IPS DF 4.7 (cell line): ENCODE data around the gene SIGLEC14.
"Not testable (repeated sequence)": the region's sequence is repeated elsewhere in the genome, so short reads cannot be mapped to it uniquely, and the experiment has no call there.

Experiments
- DNase-seq: peaks from one replicate; pipeline ENCODE4 v3.0.0-alpha.2; 2013; ENCODE audit warnings: low spot score; ENCODE audit errors: extremely low read depth

SIGLEC14 gene, protein sequence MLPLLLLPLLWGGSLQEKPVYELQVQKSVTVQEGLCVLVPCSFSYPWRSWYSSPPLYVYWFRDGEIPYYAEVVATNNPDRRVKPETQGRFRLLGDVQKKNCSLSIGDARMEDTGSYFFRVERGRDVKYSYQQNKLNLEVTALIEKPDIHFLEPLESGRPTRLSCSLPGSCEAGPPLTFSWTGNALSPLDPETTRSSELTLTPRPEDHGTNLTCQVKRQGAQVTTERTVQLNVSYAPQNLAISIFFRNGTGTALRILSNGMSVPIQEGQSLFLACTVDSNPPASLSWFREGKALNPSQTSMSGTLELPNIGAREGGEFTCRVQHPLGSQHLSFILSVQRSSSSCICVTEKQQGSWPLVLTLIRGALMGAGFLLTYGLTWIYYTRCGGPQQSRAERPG

DNA sequence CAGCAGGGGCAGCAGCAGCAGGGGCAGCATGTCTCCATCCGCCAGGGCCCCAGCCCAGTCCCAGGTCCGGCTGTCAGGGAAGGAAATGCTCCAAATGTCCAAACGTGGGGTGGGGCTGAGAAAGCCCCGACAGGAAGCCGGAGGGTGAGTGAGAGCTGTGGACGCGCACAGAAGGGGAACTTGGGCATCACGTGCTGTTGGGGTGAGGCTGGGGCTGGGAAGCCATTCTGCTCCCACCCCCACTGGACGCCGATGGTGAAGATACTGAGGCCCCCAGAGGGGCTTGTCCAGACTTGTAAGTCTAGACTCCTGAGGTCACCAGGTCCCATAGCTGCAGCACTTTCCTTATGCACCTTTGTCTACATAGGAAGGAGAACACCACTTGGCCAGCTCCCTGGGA is at the start of gene SIGLEC14:
SIGLEC14 (minus strand) TSS at position 96 of the 400 bp plus-strand sequence; CDS start at position 30, 66 bp downstream.
- DNase-seq = not testable (repeated sequence)

DNA sequence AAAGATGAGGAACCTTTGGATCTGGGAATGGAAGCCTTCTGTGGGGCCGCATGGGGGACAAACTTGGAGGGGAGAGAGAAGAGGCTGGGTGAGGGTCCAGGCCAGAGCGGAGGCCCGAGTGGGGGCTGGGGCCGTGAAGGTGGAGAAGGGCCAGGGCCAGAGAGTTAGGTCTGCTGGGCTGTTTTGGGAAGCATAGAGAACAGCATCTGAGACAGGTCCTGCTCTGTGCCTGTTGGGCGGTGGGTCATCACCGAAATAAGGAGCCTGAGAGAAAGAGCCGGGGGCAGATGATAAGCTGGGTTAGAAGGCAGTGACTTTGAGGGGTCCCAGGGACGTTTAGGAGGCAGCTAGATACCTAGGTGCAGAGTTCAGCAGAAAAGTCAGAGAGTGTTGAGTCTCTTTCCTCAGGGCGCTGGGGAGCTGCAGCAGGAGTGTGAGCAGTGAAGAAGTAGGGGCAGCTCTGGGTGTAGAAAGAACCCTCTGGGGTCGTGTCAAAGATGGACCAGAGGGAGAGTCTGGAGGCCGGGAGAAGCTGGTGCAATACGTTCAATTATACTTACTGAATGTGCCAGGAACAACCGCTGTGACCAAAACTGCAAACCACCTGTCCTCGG is 49.2 kb upstream of the SIGLEC14 start:
- no peak for DNase-seq

DNA sequence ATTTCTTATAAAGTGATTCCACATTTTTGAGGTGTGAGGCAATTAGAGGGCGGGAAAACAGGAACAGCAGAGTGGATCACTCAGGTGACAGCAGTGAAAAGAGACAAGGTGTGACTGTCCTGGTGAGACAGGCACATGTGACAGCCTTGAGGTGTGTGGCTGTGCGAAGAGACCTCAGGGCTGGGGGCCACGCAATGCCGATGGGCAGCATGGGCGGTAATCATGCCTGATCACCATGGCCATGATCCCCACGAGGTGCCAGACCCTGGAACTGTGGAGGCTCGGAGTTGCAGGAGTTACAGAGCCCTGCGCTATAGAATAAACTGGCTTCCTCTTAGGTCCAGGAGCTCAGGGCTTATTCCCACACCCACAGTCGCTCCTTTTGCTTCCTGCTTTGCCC is 48.5 kb upstream of the SIGLEC14 start:
- DNase-seq = no peak

DNA sequence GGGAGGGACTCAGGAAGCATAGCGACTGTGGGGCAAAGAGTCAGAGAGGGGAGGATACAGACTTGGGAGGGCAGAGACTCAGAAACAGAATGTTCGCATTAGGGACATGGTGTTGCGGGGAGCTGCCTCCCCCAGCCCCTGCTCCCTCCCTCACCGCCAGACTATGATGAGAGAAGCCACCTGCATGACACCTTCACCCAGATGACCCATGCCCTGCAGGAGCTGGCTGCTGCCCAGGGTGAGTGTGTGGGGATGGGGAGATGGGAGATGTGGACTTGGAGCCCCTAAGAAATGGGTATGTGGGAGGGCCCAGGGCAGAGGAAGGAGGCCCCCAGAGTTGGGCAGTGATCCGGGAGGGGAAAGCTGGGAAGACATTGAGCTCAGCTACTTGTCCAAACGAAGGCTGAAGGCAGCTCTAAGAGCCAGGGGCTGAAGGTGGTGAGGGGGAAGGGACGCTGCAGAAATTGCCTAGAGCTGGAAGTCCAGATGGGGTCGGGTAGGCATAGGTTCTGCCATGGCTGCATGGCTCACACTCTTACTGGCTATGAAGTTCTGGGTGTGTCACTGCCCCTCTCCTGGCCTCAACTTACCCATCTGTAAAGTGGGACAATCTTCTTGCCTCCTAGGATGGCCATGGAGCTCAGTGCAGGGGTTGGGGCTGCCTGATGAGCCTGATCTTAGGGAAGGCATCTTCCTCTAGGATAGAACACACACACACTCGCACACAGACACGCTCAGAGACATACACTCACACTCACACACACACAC is 47.9 kb upstream of the SIGLEC14 start:
- no peak for DNase-seq

DNA sequence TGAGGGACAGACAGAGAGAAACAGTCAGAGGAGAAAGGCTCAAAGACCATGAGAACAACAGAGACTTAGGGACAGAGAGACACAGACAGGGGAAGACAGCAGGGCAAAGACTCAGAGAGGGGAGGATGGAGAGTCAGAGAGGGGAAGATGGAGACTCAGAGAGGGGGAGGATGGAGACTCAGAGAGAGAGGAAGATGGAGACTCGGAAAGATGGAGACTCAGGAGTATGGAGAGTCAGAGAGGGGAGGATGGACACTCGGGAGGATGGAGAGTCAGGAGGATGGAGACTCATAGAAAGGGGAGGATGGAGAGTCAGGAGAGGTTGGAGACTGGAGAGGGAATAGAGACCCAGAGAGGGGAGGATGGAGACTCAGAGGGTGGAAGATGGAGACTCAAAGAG is 47.2 kb upstream of the SIGLEC14 start:
- DNase-seq = no peak

DNA sequence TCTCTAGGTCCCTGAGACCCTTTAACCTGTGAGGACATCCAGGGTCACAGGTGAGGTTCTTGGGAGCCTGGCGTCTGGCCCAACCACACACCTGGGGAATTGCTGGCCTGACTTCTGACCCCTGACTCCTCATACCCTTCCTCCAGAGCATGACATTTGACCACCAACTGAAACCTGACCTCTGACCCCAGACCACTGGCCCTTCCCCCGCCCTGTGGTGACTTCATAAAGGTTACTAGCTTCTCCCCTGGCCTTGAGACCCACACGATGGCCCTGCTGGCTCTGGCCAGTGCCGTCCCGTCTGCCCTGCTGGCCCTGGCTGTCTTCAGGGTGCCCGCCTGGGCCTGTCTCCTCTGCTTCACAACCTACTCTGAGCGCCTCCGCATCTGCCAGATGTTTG is 46.6 kb upstream of the SIGLEC14 start, which contains the start of gene SPACA6:
SPACA6 (plus strand) TSS at position 71 of the 400 bp plus-strand sequence; CDS start at position 268, 197 bp downstream.
- DNase-seq = no peak

DNA sequence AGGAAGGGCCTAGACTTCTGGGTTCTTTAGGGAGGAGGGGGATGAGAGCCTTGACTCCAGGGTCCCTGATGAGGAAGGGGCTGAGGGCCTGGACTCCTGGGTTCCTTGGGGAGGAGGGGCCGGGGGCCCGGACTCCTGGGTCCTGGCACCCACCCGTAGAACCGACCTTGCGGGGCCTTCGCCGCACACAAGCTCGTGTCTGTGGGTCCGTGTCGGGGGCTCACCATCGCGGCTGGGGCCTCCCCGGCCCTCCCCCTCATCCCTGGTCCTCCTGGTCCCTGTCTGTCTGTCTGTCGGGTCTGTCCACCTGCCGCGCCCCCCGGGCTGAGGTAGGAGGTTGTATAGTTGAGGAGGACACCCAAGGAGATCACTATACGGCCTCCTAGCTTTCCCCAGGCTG is 45.8 kb upstream of the SIGLEC14 start:
- DNase-seq = no peak

DNA sequence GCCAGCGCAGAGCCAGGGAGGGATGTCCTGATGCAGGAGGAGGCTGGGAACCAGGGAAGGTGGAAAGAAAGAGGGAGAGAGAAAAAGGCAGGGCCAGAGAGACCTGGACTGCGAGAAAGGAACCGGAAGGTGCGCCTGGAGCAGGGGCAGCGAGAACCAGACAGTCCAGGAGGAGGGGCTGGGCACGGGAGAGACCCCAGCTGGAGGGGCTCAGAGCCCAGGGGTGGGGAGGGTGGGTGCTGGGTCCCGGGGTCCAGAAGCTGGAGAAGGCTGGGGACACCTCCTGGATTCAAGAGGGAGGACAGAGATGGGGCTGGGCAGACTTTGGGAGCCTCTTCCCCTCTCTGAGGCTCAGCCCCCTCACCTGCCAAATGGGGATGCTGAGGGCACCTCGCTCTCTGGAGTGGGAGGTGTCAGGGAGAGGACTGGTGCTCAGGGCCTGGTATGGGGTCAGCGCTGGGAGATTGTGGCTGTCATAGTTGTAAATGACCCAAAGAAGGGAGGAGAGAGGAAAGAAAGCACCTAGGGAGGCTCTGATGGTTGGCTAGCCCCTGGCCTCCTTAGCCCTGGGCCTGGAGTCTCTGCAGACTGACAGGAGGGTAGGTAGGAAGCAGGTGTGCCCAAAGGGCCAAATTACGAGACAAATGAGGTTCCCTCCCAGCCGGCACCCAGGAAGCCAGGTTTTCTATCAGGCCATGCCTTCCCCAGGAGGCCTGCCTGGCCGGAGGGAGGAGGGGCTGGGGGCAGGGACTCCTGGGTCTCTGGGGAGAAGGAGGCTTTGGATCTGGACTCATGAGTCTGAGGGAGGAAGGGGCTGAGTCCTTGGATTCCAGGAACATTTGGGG is 45.2 kb upstream of the SIGLEC14 start:
- DNase-seq = no peak

DNA sequence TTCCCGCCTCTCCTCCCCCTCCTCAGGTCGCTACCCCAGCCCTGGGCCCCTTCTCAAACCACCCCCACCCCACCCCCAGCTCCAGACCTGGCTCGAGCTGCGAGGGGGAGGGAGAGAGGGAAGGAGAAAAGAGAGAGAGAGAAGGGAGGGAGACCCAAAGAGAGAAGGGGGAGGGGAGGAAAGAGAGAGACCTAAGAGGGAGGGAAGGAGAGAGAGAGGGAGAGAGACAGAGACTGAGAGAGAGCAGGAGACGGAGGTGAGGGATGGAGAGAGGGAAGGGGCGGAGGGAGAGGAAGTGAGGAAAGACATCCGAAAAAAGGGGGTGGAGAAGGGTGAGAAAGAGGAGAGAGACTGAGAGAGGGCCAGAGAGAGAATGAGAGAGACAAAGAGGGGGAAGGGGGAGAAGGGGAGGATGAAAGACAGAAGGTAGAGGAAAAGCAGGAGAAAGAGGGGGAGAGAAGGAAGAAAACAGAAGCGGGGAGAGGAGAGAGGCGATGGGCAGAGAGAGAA is 44.5 kb upstream of the SIGLEC14 start:
- DNase-seq = no peak

DNA sequence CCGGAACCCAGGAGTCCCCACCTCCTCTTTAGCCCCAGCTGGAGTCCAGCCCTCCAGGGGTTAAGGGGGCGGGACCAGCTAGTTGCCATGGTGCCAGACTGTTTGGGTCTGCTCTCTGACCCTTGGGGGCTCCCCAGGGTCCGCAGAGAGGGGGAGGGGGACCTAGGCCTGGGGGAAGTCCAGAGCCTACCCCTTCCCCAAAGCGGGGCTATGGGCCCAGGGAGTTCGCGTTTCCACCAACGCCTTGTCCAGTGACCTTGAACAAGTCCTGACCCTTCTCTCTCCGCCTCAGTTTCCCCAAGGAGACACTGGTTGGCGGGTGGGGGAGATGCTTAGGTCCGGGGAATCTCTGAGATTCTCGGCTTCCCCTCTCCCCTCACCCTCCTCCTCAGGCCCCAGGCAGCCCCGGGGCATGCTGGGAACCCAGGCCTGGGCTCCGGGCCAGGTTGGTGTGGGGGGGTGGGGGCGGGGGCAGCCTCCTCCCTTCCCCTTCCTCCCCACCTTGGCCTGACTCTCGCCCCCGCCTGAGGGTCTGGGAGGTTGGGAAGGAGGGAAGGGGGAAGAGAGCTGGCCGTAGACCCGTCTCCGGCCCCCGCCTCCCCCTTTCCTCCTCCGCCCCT is 43.9 kb upstream of the SIGLEC14 start:
- DNase-seq = no peak

DNA sequence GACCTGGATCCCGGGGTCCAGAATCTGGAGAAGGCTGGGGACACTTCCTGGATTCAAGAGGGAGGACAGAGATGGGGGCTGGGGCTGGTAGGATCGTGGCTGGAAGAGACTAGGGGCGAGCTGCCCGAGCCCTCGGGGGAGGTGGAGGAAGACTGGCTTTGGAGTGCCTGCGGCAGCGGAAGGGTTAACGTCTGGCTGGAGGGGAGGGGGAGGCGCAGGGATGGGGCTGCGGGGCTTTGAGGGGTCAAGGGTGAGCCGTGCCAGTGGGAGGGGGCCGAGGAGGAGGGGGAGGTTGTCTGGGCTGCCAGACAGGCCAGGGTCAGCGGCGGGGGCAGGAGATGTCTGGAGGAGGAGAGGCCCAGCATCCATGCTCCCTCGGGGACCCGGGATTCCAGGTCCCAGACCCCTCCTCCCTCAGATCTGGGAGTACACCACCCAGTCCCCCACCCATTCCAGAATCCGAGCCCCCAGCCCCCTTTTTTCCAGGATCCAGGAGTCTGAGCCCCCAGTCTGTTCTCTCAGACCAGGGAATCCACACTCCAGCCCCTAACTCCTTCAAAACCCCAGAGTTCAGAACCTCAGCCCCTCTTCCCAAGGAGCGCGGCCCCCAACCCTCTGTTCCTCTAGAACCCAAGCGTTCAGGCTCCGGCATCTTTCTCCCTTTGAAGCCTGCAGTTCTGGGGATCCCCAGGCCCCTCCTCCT is 43.3 kb upstream of the SIGLEC14 start:
- DNase-seq = no peak

DNA sequence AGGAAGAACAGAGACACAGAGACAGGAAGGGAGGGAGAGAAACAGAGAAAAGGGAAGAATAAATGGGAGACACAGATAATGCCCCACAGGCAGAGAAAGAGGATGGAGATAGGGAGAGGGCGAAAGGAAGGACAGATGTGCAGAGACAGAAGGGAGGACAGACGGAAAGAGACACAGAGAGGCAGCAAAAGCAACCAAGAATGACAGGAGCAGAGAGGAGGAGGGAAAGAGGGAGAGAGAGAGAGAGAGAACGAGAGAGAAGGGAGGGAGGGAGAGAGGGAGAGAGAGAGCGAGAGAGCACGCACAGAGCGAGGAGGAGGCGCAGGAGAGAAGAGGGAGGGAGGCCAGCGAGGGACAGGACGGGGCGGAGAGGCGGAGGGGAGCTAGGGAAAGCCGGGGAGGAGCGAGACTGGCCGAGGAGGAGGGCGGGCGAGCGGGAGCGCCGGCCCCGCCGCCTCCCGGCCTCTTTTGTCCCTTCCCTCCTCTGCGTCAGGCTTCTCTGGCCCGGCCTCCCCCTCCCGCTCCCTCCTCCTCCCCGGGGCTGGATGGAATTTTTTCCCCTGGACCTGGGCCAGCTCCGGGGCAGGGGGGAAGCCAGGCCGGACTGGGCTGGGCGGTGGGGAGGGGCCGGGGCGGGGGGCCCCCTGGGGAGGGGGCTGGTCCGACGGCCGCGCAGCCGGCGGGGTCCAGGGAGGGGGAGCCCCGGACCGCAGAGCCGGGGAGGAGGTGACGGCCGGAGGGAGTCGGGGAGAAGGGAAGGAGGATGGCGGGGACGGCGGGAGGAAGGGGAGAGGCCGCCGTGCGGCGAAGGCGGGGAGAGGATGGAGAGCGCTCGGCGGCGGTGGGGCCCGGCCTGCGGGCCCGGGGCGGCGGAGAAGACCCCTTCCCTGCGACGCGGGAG is 42.3 kb upstream of the SIGLEC14 start:
- no peak for DNase-seq

DNA sequence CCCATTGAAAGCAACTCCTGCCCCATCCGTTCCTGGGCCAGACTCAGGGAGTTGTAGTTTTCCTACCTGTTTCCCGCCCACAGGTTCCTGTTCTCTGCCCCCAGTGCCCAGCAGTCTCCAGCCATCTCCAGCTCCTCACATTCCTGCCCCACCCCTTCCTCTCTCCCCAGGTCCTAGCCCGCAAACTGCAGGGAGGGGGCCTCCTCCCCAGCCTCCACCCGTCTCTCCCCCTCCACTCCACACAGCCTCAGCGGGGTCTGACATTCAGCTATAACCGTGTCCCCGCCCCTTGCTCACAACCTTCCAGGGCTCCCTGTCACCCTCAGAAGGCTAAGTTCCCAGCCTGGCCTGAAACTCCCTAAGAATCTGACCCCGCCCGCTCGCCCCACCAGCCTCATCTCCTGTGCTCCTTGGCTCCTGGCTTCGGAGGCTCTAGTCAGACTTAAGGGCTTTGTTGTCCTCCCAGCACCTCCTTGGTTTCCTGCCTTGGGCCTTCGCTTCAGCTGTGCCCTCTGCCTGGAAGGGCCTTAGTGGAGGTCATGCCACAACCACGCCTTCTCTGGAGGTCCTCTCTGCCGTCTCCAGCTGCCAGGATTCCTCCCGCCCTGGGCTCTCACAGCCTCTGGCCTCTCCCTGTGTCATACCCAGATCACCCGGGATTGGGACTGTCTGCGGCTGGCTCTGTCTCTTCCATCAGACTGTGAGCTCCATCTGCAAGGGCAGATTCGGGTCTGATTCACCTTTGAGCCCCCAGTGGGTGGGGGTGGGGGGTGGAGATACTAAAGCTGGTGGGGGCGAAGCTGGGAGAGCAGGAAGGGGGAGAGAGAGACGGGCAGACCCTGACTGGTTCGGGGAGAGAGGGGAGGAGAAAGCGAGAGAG is 41.4 kb upstream of the SIGLEC14 start:
- DNase-seq = no peak

DNA sequence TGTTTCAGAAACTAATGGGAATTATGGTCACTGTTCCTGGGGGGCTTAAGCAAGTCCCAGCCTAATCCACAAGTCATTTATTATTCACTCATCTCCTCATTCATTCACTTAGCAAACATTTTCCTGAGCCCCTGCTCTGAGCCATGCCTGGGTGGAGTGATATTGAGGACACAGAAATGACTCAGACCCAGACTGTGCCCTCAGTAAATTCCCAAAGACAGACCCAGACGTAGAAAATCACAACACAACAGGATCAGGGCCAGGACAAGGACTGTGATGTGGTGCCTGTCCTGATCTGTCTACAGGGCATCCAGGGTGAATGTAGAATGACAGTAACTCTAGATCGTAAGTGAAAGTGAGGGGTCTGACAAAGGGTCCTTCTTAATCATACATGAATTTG is 39.5 kb upstream of the SIGLEC14 start:
- no peak for DNase-seq

DNA sequence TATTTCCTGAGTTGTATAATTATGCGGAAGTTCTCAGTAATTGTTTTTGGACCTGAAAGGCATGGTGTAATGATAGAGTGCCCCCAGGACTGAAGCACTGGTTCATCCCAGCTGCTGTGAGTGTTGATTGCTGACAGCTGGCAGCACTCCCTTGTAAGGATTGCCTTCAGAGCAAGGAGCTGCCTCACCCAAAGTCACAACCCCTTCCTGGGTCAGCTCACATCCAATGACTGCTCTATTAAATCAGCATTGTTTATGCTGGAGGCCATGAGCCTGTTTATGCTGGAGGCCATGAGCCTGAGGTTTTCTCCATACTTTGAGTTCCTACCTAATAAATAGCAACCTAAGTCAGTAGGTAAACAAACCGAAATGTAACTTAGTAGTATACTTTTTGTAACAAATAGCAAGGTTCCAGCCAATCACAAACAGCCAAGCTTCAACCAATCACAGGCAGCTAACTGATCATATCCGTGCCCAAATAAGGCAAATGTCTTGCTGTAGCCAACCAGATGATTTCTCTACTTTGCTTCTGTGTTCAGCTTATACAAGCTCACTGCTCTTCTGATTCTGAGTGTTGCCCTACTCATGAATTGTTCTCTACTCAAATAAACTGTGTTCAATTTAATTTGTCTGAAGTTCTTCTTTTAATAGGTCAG is 34.8 kb upstream of the SIGLEC14 start:
- DNase-seq = no peak

DNA sequence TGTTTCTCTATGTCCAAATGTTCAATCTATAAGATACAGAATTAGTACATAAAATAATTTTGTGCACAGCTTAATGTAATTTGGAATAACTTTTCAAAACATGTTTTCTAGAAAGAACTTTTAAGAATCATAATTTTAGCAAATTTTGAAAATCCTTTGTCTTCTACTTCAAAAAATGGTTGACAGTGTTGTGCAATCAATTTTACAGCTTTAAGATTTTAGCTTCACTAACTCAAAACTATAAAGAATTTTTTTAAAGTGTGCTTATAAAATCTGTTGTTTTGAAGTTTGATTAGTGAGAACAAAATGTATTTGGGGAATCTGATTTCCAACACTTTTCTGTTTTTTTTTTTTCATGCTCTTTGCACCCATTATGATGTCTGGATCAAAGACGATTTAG is 33.8 kb upstream of the SIGLEC14 start:
- no peak for DNase-seq

DNA sequence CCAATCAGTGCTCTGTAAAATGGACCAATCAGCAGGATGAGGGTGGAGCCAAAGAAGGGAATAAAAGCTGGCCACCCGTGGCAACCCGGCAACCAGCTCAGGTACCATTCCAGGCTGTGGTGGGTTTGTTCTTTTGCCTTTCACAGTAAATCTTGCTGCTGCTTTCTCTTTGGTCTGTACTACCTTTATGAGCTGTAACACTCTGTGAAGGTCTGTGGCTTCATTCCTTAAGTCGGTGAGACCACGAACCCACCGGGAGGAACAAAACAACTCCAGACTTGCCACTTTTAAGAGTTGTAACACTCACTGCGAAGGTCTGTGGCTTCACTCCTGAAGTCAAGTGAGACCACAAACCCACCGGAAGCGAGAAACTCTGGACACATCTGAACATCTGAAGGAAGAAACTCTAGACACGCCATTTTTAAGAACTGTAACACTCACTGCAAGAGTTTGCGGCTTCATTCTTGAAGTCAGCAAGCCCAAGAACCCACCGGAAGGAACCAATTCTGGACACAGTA is 30.0 kb upstream of the SIGLEC14 start:
- no peak for DNase-seq
